Natural killer cell (primary cell): ENCODE results near the gene ZBED5. TPM values are rescaled to one million over a fixed set of nuclear protein-coding genes. Genes with fewer than 3 reads are reported as not detected.

ENCODE experiments used
- ATAC-seq, 3 donors: fragments of 150-1000 bp in 2 of 3; fragments of 200-7000 bp in 1 of 3; cut with Tn5 transposase; 1 replicate in 1 of 3; 2 replicates in 2 of 3; pipeline ENCODE4 v1.10.0; 2021; ENCODE audit warnings: mild to moderate bottlenecking in 2 of 3, moderate library complexity in 2 of 3
- DNase-seq, 2 donors: peaks; one replicate each; pipeline versions ENCODE4 v3.0.0 to v3.0.0-alpha.2; 2013 to 2021; ENCODE audit warnings: mixed read lengths in 1 of 2
- H3K27ac ChIP-seq: one replicate; pipeline ENCODE4 v1.5.1; 2013; ENCODE audit warnings: mild to moderate bottlenecking, low read length
- H3K27me3 ChIP-seq: one replicate; pipeline ENCODE4 v1.6.1; 2013; ENCODE audit warnings: low read length; ENCODE audit not compliant: control insufficient read depth, insufficient read depth
- H3K36me3 ChIP-seq: one replicate; pipeline ENCODE4 v1.6.1; 2013; ENCODE audit warnings: low read length; ENCODE audit not compliant: control insufficient read depth, insufficient read depth
- H3K4me1 ChIP-seq: one replicate; pipeline ENCODE4 v1.6.1; 2013; ENCODE audit warnings: low read length; ENCODE audit not compliant: control insufficient read depth, insufficient read depth
- H3K4me3 ChIP-seq: one replicate; pipeline ENCODE4 v1.5.1; 2013; ENCODE audit warnings: low read length
- H3K9me3 ChIP-seq: one replicate; pipeline ENCODE4 v1.6.1; 2013; ENCODE audit warnings: low read length; ENCODE audit not compliant: control insufficient read depth, insufficient read depth
- H3K27ac Mint-ChIP-seq, 2 donors: one replicate each; pipeline ENCODE4 v1.8.0; 2022; ENCODE audit warnings: mild to moderate bottlenecking in 2 of 2, mixed read lengths in 2 of 2, moderate library complexity in 1 of 2
- H3K27me3 Mint-ChIP-seq, 2 donors: one replicate each; pipeline ENCODE4 v1.8.0; 2022; ENCODE audit warnings: low read depth in 2 of 2, mixed read lengths in 2 of 2
- H3K36me3 Mint-ChIP-seq: one replicate; pipeline ENCODE4 v1.8.0; 2022; ENCODE audit warnings: mixed read lengths
- H3K4me1 Mint-ChIP-seq, 2 donors: one replicate each; pipeline ENCODE4 v1.8.0; 2022; ENCODE audit warnings: mixed read lengths in 2 of 2
- H3K4me3 Mint-ChIP-seq: one replicate; pipeline ENCODE4 v1.8.0; 2022; ENCODE audit warnings: mild to moderate bottlenecking, moderate library complexity, mixed read lengths
- H3K9me3 Mint-ChIP-seq, 2 donors: one replicate each; pipeline ENCODE4 v1.8.0; 2022; ENCODE audit warnings: mixed read lengths in 2 of 2
- CTCF ChIP-seq: fragments of 200-600 bp; IDR thresholded peaks from one replicate; pipeline ENCODE4 v1.8.0; 2022; ENCODE audit warnings: antibody characterized with exemption
- WGBS: methylation state at CpG from one replicate; pipeline ENCODE4 v1.1.7; 2013; ENCODE audit warnings: missing lambda C conversion rate; ENCODE audit not compliant: insufficient coverage; 5-methylcytosine and 5-hydroxymethylcytosine counted together
- intact Hi-C: fragments of 100-400 bp; cut with micrococcal nuclease; formaldehyde crosslinking; loops from one replicate; pipeline ENCODE4 v1.14.2; 2022
- total RNA-seq, 4 donors: library from RNA; stranded (reverse); fragments of 120-200 nt in 1 of 4; gene quantifications; one replicate each; pipeline versions ENCODE4 v1.2.3 to v1.2.4, GENCODE V29; 2013 to 2022

ZBED5 gene
- total RNA-seq: 10 to 100 TPM; 40.0 to 61.3 (median 53.9) TPM
- 91.6 TPM for total RNA-seq (2013)

- intact Hi-C loops: loop anchor here (1.0 to 5.0 kb wide), 3 partner anchors 50 to 984 kb away; partner anchors contain the start of genes EIF4G2 and USP47
- peak within 1 kb of the TSS; percentile 94 for H3K27ac ChIP-seq
- DNase-seq: peak; percentile 97 to 98
- H3K36me3 Mint-ChIP-seq: peaks cover 15% of the 10 kb centered on the region
- under 1% methylated on average over 59 of the region's 59 CpGs for WGBS
- peak within 1 kb of the TSS; percentile 98 to 100 for H3K27ac Mint-ChIP-seq
- H3K27me3 Mint-ChIP-seq: no peaks in the 10 kb centered on the region
- H3K9me3 Mint-ChIP-seq: no peaks in the 10 kb centered on the region
- peak within 1 kb of the TSS; percentile 75 for H3K4me3 ChIP-seq
- TF ChIP-seq CTCF: no peak
- H3K4me1 ChIP-seq: peaks cover 13% of the 10 kb centered on the region
- H3K9me3 ChIP-seq: no peaks in the 10 kb centered on the region
- H3K36me3 ChIP-seq: peaks cover 23% of the 10 kb centered on the region
- H3K4me1 Mint-ChIP-seq: peaks cover 37 to 47% of the 10 kb centered on the region in 2 donors
- peak within 1 kb of the TSS; percentile 99 for H3K4me3 Mint-ChIP-seq
- H3K27me3 ChIP-seq: no peaks in the 10 kb centered on the region
- ATAC-seq: peak; percentile 89 to 95 (median 89)
Measured at GRCh38 chr11:10857709-10858438, at the start of gene ZBED5. Gene ZBED5 (minus strand): TSS chr11:10858053. CDS start chr11:10854945, 3,108 bp downstream.

- peaks cover 19 to 37% of the 10 kb centered on the region in 2 donors for H3K27me3 Mint-ChIP-seq
- Histone ChIP-seq H3K4me1 (no peaks in the 10 kb centered on the region), H3K9me3 (no peaks in the 10 kb centered on the region), H3K27ac (no peak overlapping the region), H3K27me3 (no peaks in the 10 kb centered on the region), H3K4me3 (no peak overlapping the region), H3K36me3 (no peaks in the 10 kb centered on the region)
- H3K4me1 Mint-ChIP-seq: peaks cover 9 to 10% of the 10 kb centered on the region in 2 donors
- no peak for TF ChIP-seq CTCF
- no peak overlapping the region for H3K27ac Mint-ChIP-seq
- no peaks in the 10 kb centered on the region for H3K9me3 Mint-ChIP-seq
- intact Hi-C loops: no loop called here
- ATAC-seq (no peak), DNase-seq (peak in 1 of 2 donors; percentile 20)
- 63% methylated on average over 2 of the region's 2 CpGs for WGBS
- H3K36me3 Mint-ChIP-seq: no peaks in the 10 kb centered on the region
- no peak overlapping the region for H3K4me3 Mint-ChIP-seq
Measured at GRCh38 chr11:10906521-10906920, 48.7 kb upstream of the ZBED5 start.

- Histone ChIP-seq H3K27ac (no peak overlapping the region), H3K36me3 (no peaks in the 10 kb centered on the region), H3K9me3 (no peaks in the 10 kb centered on the region), H3K27me3 (no peaks in the 10 kb centered on the region), H3K4me1 (peaks cover 21% of the 10 kb centered on the region), H3K4me3 (no peak overlapping the region)
- H3K27me3 Mint-ChIP-seq: peaks cover 15 to 31% of the 10 kb centered on the region in 2 donors
- H3K36me3 Mint-ChIP-seq: no peaks in the 10 kb centered on the region
- no peak for DNase-seq
- H3K9me3 Mint-ChIP-seq: no peaks in the 10 kb centered on the region
- no peak for TF ChIP-seq CTCF
- WGBS: 82% methylated on average over 9 of the region's 9 CpGs
- no peak for ATAC-seq
- H3K27ac Mint-ChIP-seq: no peak overlapping the region
- intact Hi-C loops: no loop called here
- peaks cover 0 to 18% of the 10 kb centered on the region in 2 donors for H3K4me1 Mint-ChIP-seq
- H3K4me3 Mint-ChIP-seq: no peak overlapping the region
Measured at GRCh38 chr11:10902301-10903063, 44.6 kb upstream of the ZBED5 start.
